Measurements from ENCODE around the gene ZSCAN5B.

ZSCAN5B gene

GRCh38 chr19:56142897-56143434 is 54.6 kb downstream of the ZSCAN5B start:
- DNase-seq: no peak

GRCh38 chr19:56142087-56142787 is 55.3 kb downstream of the ZSCAN5B start:
- DNase-seq: no peak

- DNase-seq: peak; percentile 66
Observed at GRCh38 chr19:56141417-56141993, 56.1 kb downstream of the ZSCAN5B start.

GRCh38 chr19:56140583-56141416 is 56.8 kb downstream of the ZSCAN5B start, which contains the start of gene ZNF444:
TSS of gene ZNF444 (plus strand) at chr19:56141287. CDS start at chr19:56146912, 5,625 bp downstream.
- peak; percentile 99 for DNase-seq

- peak; percentile 71 for DNase-seq
Observed at GRCh38 chr19:56139847-56140582, 57.6 kb downstream of the ZSCAN5B start.

Measured in hematopoietic multipotent progenitor cell treated with erythropoietin and hydrocortisone succinate and interleukin-3 and kit ligand, for 6 days (in vitro differentiated cells).